ENCODE measurements around the gene PAOX.

DNA sequence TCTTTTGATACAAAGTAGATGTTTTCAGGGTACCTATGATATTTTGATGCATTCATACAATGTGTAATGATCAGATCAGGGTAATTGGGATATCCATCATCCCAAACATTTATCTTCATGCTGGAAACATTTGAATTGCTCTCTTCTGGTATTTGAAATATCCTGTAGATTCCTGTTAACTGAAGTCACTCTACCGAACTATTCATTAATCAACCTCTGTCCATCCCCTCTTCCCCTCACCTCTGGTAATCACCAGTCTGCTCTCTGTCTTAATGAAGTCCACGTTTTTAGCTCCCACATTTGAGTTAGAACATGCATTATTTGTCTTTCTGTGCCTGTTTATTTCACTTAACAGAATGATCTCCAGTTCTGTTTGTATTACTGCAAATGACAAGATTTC is 26.2 kb downstream of the PAOX start:
- TF ChIP-seq, protein P1, sequence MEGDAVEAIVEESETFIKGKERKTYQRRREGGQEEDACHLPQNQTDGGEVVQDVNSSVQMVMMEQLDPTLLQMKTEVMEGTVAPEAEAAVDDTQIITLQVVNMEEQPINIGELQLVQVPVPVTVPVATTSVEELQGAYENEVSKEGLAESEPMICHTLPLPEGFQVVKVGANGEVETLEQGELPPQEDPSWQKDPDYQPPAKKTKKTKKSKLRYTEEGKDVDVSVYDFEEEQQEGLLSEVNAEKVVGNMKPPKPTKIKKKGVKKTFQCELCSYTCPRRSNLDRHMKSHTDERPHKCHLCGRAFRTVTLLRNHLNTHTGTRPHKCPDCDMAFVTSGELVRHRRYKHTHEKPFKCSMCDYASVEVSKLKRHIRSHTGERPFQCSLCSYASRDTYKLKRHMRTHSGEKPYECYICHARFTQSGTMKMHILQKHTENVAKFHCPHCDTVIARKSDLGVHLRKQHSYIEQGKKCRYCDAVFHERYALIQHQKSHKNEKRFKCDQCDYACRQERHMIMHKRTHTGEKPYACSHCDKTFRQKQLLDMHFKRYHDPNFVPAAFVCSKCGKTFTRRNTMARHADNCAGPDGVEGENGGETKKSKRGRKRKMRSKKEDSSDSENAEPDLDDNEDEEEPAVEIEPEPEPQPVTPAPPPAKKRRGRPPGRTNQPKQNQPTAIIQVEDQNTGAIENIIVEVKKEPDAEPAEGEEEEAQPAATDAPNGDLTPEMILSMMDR (conservative IDR thresholded peaks at IDR 0.05; ENCODE audit: low read length): no peak
- TF ChIP-seq EZH2phosphoT487 (IDR thresholded peaks at IDR 0.05; ENCODE audit: borderline replicate concordance): no peak

Measured in Loucy (cell line).